HT-29 (cell line): Measurements from ENCODE around the gene C9orf85. TPM values are rescaled to one million over a fixed set of nuclear protein-coding genes. Genes with fewer than 3 reads are reported as not detected.
"Not testable (repeated sequence)": the region's sequence is repeated elsewhere in the genome, so short reads cannot be mapped to it uniquely, and the experiment has no call there.

Experiments used
- DNase-seq: peaks from one replicate; pipeline ENCODE4 v3.0.0-alpha.2; 2015; ENCODE audit warnings: low spot score
- total RNA-seq: library from RNA; depleted of rRNA; stranded (reverse); fragments of >200 nt; shearing (Covaris generic); gene quantifications from 2 replicates; pipeline ENCODE4 v1.2.3, GENCODE V29; 2014

The C9orf85 gene
- total RNA-seq, 1 experiment from 2014 or later = 10.2 TPM

DNA sequence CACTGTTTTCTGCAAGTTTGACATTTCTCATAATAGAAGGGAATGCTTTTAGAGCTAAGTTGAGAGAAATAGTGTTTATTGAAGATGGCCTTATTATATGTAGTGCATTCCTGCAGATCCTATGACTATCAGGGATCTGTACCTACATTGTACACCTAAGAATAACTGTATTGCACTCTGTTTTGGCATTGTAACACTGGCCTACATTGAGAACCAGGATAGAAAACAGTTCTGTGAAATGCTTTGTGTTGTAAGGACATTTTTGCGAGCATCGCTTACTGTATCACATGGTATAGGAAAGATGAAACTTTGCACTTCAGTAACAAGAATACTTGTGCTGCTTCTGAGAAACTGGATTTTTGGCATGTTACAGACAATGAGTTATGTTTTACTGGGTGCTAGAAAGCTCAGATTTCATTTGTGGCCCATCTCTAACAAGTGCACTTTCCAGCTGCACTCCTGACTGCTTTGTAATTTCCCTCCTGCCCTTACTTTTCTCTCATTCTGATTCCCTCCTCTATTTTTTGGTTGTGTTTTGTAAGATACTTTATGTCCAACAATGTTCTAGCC, 30.6 kb downstream of the C9orf85 start:
- DNase-seq = no peak

DNA sequence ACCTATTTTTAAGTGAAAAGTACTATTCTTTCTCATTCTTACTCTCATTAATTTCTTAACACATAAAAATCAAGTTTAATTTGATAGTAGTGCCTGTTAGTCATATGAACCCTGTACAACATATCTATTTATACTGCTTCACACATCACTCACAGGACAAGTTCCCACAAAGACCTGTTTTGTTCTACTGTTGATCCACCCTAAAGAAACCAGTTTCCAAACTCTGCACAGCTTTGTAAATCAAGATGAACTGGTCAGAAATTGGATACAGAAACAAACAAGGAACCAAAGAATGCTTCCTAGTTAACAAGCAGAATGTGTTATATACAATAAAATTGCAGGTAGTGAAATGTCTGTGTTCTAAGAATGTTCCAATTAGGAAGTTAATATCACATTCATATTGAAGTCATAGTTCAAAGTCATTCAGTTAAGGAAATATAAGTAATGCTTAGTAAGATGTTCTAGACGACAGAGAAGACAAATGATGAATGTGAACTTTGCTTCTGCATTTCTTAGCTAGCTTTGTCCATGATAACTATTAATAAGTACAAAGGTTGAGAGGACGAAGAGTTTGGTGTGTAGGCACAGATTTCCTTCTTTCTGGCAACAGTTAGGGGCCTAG, 33.4 kb downstream of the C9orf85 start:
- DNase-seq = peak; percentile 87

DNA sequence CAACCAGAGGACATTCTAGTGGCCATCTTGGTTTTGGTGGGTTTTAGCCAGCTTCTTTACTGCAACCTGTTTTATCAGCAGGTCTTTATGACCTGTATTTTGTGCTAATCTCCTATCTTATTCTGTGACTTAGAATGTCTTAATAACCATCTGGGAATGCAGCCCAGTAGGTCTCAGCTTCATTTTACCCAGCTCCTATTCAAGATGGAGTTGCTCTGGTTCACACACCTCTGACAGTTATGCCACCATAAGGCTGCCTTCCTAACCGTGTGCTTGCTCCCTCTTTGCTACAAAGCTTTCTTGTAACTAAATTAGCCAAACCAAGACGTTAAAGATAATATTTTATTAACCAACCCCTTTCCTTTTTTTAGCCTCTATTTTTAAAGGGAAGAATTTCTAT, 43.2 kb downstream of the C9orf85 start:
- not testable (repeated sequence) for DNase-seq

DNA sequence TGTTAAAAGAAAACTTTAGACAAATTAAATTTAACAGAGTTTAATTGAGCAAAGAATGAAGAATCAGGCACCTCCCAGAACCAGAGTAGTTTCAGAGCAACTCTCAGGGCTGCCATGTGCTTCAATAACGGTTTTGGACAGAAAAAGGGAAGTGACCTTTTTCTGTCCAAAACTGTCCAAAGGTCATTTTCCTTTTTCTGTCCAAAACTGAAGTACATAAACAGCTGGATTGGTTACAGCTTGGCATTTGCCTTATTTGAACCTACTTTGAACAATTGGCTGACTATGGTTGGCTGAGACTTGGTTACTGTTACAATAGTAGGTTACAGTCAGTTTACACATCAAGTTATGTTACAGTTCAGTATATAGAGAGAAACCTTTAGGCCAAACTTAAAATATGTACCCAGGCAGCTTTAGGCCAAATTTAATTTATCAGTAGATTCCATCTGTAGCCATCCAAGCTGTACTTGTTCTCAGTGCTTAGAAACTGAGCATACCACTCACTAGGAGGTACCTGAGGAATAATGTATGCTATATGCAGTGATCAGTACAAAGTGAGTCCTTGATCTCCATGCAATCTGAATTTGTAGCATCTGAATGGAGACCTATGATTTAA, 44.0 kb downstream of the C9orf85 start:
- no peak for DNase-seq

DNA sequence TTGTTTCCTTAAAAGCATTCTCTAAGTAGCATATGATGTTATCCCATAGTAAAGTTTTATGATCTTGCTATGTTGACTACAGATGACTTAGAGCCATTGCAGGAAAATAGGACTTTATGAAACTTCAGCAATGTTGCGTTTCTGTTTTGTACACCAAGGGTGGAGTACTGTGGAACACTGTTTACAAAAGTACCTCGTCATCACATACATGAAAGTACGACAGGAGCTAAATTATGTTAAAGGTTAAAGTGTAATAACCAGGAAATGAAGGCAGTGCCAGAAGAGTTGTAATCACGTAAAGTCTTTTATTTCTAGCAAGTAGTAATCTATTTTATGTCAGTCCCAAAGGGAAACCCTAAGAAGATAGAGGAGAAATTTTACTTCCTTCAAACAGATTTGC, 50.9 kb downstream of the C9orf85 start:
- DNase-seq = peak; percentile 85

DNA sequence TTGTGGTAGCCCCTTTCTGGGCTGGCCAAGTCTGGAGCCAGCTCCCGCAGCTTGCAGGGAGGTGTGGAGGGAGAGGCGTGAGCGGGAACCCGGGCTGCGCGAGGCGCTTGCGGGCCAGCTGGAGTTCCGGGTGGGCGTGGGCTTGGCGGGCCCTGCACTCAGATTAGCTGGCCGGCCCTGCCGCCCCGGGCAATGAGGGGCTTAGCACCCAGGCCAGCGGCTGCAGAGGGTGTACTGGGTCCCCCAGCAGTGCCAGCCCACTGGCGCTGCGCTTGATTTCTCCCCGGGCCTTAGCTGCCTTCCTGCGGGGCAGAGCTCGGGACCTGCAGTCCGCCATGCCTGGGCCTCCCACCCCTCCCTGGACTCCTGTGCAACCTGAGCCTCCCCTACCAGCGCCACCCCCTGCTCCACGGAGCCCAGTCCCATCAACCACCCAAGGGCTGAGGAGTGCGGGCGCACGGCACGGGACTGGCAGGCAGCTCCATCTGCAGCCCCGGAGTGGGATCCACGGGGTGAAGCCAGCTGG, 52.1 kb downstream of the C9orf85 start:
- DNase-seq = not testable (repeated sequence)

DNA sequence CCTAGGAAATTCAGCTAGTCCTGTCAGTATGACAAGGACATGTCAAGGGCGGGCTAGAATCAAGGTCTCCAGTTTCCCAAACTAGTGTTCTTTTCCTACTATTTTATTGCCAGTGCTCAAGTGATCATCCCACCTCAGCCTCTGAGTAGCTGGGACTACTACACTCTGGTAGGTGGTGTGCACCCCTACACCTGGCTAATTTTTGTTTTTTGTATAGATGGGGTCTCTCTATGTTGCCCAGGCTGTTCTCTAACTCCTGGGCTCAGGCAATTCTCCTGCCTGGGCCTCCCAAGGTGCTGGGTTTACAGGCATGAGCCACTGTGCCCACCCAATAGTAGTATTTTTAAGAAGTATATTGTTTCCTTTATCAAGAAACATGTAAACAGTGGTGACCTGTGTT, 54.0 kb downstream of the C9orf85 start:
- no peak for DNase-seq

DNA sequence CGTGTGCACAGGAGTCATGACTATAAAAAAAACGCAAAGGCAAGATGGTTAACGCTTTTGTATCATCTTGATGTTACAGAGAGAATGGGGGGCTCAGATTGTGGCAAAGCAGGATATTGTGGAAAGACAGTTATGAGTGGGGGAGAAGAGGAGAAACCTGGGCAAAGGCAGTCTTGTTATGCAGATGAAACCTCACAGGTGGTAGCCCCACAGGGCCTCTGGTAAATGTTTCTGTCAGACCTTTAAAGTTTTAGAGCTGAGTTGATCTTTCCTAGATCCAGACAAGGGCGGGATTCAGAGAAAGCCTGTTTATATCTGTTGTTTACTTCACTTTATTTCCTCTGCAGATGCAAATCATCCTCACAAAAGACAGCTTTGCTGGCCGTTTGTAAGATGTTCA, 55.2 kb downstream of the C9orf85 start:
- no peak for DNase-seq

DNA sequence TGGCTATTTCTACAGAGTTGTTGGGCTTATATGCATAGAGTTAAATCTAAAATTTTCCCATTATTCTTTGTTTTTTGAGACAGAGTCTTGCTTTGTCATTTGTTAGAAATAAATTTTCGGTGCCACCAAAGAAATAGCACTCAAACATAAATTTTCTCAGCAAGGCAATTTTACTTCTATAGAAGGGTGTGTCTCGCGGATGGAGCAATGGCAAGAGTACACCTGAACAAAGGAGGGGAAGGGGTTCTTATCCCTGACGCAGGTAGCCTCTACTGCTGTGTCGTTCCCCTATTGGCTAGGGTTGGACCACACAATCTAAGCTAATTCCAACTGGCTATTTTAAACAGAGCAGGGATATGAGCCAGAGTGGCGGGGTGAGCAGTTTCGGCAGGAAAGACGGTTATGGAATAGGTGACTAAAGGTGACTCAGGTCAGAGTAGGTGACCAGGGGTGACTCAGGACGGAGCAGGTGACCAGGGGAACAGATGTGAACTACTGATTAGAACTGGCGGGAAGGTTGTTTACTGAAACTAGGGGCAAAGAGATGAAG, 57.2 kb downstream of the C9orf85 start:
- no peak for DNase-seq

DNA sequence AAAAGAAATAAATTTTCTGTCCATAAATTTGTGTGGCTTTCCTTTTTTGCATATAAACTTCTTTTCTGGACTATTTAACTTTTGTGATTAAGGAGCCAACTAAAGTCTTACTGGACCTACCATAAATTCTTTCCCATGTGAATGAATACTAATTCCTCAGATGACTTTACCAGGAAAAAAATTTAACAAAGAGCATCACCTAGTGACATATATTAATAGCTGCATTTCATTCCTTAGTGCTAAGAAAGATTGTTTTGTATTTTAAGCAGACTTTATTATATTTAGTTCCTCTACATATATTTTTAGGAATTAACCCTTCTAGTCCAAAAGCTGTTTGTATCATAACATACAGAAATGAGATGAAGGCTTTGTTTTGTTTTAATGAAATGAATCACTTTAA, 64.4 kb downstream of the C9orf85 start:
- DNase-seq = peak; percentile 36

DNA sequence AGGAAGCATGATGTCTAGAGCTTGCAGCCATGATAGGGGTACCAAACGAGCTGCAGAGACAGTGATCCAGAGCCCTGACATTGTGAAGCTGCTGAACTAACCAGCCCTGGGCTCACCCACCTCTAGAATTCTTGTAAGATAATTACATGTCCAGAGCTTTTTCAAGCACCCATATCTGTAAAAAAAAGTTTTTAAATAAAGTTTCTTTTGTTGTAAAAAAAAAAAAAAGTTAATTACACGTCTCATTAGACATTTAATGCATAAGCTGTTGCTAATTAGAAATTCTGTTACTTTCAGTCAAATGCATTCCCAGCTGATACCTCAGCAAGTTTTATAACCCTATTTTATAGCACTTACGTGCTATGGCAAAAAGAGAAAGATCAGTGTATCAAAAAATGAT, 65.6 kb downstream of the C9orf85 start:
- DNase-seq = no peak

DNA sequence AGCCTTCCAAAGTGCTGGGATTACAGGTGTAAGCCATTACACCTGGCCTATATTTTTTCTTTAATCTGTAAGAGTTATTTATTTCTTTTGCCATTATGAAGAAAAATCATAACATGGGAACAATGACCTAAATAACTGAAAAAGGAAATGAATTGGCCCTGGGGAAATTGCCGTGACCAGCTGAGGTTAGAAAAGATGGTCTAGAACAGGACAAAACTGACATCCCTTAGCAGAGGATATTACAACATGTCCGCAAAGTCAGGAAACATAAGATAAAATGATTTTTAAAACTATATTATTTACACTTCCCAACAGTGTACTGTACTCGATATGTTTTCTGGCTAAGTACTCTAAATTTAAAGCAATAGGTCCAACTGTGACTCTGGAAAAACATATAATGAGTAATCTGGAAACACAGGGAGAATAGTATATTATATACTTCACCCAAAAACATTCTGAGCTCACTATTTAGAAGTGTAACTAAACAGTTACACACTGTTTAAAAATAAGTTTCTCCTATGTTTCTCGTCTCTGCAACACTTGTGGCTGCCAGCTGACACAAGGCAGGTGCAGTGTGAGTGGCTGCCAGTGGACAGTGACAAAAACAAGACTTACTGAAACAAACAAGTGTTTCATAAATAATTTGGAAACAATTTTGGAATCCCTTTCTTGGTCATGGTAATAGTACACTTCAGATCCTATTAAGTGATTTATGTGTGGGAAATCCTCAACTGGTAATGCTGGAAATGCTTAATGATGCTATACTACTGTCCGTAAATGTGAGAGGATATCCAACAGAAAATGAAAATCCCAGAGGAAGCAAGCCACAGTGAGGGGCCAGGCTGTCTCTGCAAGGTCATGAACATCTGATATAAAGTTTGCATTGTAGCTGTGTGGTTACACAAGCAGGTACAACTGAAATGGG, 69.1 kb downstream of the C9orf85 start:
- no peak for DNase-seq

DNA sequence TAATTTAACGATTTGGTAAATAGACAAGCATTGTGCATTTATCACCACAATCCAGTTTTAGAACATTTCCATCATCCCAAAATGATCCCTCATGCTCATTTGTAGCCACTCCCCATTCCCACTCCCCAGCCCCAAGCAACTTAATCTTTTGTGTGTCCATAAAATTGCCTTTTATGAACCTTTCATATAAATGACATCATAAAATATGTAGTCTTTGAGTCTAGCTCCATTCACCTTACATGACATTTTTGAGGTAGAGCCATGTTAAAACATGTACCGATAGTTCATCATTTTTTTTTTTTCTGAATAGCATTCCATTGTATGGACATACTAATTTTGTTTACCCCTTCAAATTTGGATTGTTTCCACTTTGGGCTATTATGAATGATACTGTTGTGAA, 70.5 kb downstream of the C9orf85 start:
- no peak for DNase-seq

DNA sequence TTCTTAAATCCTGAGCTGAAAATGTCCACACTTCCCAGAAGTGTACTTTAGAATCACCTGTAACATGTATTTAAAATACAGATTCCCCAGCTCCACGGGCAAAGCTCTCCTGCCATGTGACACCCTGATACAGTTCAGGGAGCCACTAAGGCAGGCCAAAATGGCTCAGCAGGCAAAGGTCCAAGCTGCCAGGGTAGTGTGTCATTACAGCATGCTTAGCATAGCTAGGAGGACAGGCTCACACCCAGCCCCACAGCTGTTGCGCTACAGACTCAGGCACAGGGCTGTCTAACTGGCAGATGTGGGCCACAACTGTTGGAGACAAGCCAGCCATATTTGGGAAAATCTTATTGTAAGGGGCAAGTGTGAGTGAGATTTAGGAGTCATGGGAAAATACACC, 73.0 kb downstream of the C9orf85 start:
- DNase-seq = no peak

DNA sequence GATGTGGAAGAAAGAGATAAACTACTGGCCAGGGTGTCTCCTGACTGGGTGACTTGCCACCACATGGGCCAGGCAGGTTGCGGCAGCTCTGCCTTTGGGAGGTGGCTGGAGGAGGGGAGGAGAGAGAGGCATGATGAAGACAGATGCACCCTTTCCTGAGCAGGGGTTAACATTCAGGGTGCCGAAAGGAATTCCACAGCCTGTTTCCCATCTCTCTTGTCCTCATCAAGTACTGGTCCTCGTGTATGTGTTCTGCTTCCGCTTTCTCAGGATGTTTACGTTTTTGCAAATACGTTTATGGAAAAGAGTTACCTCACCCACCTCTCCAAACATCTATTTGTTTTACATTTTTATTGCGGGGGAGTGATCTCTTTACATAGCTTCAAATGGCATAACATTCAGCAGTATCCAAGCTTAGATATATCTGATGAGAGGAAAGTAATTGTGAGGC, 73.4 kb downstream of the C9orf85 start:
- DNase-seq = no peak

DNA sequence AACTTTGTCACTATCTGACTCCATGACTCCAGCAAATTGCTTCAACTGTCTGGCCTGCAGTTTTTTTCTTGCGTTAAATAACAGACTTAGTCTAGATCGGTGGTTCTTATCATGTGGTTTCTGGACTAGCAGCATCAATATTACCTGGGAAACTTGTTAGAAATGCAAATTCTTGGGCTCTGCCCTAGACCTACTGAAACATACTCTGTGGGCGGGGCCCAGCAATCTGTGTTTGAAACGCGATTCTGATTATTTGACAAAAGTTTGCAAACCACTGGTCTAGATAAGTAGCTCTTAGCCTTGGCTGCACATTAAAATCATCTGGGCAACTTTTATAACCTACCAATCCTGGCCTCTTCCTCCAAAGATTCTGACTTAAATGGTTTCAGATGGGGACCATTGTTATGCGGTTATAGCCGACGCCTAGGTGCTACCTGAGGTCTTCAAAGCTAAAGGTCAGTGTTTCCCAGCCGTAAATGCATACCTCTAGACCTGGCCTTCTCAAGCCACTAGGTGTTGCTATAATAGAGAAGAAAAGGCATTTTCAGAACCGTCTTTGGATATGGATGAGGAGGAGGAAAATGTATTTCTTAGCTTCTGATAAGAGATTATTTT, 74.0 kb downstream of the C9orf85 start:
- DNase-seq = peak; percentile 48

DNA sequence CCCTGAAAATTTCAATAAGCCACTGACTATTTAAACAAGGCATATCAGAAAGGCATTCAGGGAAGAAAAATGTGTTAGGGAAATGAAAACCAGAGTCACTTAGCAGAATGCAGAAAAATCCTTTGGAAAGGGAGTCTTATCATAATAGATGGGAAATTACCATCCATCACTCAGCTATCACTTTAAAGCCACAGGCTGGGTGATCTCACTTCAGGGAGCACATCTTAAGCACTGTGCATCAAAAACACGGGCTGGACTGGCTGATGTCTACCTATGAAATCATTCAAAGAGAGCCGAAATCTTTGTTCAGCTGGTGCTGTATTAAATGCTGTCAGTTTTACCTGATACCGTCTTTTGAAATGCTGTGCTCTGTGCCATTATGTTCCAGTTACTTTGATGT, 75.5 kb downstream of the C9orf85 start:
- DNase-seq = no peak

DNA sequence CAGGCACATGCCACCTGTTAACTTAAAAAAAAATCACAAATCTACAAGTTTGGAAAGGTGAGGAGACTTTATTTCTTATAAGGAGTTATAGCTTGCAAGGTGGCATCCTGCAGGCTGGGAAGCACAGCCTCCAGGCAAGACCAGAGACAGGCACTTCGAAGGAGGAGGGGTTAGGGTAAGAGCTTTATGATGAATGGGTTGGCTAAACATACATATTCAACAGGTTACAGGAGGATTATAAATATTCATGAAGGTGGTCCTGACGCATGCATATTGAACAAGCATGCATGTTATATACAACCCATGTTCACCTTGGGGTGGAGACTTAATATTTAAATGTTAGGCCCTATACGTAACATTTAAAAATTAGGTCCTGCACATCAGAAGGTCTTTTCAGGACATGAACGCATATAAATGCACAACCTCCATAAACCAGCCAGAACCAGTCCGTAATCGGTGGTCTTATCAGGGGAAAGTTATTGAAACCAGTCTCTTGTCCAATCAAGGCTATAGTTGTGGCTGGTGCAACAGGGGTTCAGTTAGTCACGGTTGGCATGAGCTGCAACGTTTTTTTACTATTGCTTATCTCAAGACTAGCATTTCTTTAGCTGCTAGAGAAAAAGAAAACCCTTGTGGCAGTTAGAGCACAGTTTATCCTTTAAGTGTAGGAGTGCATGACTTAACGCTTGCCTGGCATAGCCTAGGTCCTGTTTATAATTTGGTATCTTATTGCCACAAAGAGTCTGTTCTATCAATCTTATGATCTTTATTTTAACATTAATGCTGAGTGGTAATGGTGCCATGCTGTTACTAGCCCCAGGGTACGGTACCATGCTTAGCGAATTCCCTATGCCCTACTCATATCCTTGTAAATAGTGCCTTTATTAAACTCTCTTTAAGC, 76.3 kb downstream of the C9orf85 start:
- no peak for DNase-seq

DNA sequence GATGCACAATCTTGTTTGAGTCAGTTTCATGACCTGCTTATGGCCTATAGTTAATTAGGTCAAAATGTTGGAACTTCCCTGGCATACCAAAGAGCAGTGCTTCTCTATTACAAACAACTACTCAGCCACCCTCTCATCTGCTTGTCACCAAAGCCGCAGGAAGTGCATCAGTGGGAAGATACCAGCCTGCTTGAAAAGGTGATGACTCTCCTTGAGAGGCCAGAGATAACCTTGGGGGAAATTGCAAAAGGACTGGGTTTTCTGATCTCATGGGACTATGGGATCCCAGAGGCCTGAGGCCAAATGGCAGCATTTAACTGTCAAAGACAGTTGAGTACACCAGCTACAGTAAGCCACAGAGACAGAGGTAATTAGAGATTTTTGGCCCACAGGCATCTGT, 79.0 kb downstream of the C9orf85 start:
- DNase-seq = no peak

DNA sequence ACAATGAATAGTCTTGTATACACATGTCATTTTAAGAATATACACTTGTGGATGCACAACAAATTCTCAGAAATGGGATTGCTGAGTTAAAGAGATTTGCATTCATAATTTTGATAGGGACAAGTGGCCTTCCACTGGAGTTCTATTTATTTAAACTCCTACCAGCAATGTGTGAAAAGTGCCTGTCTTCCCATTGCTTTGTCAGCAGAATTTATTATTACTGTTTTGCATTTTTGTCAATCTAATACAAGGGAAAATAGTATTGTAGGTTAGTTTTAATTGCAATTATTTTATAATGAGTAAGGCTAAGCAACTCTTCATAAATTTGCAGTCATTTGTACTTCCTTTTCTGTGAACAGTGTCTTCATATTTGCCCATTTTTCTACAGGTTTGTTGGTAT, 94.0 kb downstream of the C9orf85 start:
- DNase-seq = no peak
